Activated T-cell treated with anti-CD3 and anti-CD28 coated beads for 24 hours (primary cell): ENCODE data around the gene CINP.
"Not testable (repeated sequence)": the region's sequence is repeated elsewhere in the genome, so short reads cannot be mapped to it uniquely, and the experiment has no call there.

Experiments used
- DNase-seq: peaks from one replicate; pipeline ENCODE4 v3.0.0-alpha.2; 2020; ENCODE audit warnings: low read depth

Gene CINP

DNA sequence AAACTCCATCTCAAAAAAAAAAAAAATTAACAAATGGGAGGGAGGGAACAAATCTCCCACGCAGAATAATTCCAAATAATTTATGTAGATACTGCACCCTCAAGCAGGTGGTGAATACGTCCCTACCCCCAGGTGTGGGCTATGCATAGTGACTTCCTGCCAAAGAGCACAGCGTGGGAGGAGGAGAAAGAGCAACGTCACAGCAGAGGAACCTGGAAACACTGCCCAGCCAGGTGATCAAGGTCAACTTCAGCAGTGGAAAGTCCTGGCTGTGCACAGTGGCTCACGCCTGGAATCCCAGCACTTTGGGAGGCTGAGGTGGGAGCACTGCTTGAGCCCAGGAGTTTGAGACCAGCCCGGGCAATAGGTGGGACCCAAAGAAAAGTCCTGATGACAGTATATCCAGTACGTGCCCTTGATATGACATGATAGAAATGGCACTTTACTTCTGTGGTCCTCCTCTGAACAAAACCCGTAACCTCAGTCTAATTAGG, 9.5 kb downstream of the CINP start:
- DNase-seq = no peak

DNA sequence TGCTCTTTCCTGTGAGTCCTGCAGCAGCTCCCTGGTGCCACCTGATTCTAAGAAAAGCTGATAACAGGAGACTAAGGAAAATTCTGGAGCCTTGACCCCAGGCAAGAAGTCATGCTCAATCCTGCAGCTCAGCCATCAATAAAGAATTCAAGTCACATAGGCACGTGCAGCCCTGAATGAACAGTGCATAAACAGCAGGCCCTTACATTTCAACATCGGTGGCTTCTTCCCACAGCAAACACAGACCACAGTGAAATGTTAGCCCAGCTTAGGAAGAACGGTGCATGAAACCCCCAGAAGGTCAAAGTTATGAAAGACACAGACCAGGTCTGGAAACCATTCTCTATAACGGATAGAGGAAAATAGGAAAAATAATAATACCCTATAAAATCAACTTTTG, 10.5 kb downstream of the CINP start:
- DNase-seq = no peak

DNA sequence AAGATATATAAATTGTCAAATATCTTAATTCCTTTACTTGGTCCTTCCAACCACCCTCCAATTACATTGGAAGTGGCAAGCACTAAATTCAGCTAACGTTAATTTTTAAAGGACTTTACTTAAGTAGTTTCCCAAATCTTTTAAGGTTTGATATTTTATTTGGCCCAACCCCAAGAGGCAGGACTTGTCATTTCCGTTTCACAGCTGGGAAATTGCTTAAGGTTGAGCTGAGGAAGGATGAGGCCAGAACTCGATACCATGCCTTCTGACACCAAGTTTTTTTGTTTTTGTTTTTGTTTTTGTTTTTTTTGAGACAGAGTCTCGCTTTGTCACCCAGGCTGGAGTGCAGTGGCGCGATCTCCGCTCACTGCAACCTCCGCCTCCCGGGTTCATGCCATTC, 11.1 kb downstream of the CINP start:
- DNase-seq = not testable (repeated sequence)

DNA sequence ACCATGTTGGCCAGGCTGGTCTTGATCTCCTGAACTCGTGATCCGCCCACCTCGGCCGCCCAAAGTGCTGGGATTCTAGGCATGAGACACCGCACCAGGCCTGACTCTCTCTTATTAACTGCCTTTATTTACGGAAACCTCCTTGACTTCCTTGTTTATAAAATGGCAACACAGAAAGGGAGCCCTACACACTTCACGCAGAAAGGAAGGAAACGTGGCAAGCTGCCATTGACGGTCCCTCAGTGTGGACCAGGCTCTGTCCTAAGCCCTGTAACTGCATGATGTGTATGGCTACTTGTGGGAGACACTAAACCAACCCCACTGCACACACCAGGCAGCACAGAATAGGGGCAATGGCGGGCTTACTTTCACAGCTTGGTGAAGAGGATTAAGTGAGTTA, 11.7 kb downstream of the CINP start:
- DNase-seq = no peak

DNA sequence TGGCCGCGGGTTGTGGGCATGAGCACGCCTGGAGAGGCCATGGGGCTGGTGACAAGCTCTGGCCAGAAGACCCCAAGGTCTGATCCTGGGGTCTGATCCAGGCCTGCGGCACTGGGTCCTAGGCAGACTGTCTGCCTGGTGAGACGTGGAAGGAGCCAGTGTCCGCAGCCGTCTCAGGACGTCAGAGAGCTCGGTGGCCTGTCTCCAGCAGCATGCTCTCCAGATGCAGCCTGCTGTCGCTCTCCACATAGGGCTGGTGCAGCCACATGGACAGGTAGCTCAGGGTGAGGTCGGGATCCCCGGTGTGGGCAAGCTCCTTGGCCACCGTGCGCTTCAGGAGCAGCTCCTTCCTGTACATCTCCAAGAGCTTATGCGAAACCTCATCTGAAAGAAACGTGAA, 14.3 kb downstream of the CINP start:
- DNase-seq = no peak

DNA sequence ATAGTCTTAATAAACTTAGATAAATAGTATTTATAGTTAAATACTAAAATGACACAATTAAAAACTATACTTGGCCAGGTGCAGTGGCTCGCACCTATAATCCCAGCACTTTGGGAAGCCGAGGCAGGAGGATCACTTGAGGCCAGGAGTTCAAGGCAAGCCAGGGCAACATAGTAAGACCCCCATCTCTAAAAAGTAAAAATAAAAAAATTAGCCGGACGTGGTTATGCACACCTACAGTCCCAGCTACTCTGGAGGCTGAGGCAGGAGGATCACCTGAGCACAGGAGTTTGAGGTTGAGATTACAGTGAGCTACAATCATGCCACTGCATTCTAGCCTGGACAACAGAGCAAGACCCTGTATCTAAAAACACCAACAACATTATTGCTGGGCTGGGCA, 16.0 kb downstream of the CINP start:
- no peak for DNase-seq

DNA sequence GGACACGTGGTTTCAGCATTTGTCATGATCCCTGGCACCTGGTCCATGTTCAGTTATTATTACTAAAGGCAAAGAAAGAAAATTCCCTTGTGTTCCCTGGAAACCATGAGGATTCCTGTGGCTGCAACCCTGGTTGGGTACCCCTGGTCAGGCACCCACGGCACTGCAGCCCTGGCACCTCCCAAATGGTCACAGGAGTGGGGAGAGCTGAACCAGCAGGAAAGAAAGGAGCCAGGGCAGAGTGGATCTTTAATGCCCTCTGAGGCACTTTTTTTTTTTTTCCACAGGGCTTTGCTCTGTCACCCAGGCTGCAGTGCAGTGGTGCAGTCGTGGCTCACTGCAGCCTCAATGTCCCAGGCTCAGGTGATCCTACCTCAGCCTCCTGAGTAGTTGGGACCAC, 17.5 kb downstream of the CINP start:
- DNase-seq = no peak

DNA sequence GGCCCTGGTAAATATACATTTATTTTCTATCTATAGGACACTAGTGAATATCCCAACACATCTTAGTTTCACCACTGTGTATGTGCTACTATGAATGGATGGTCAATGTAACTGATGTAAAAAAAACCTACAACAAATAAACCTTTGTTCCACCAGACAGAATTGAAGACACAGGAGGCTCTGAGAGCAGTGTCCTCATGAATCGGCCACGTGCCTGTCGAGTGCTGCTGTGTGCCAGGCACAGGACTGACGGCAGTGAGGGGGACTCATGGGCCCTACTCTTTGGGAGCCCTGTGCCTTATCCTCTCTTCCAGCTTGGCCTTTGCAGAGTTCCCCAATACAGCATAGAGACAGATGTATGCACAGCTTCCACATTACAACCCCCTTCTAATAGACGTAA, 18.2 kb downstream of the CINP start:
- DNase-seq = no peak

DNA sequence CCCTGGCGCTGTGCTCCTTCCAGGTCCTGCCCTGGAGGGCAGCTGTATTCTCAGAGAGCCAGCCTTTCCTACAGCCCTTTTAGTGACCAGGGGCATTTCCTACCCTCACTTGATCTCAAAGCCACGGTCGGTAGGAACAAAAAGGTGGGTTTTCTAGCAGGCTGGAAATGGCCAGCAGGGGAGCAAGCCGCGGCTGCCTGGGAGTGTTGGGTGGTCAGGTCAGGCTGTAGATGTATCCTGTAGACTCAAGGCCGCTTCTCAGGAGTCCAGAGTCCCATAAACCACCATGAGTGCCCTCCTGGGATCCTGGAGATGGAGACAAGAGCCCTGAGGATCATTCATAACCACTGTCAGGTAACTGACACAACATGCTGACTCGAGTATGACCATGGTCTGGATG, 18.6 kb downstream of the CINP start:
- no peak for DNase-seq

DNA sequence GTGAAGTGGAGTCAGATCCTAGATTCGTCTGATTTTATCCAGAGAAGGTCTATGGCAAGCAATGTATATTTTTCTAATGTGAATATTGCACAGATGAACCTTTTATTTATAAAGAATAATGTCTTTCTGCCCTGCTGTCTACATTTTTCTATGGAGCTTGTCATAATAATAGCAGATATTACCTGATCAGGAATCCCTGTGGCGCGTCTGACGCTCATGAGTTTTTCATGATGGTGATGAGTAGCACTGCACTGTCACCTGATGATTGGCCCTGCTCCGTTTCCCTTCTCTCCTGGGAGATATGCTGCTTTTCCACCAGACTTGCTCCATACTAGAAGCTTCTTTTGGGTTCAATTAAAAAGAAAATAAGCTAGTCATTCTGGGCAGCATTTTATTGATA, 20.5 kb downstream of the CINP start:
- DNase-seq = no peak

DNA sequence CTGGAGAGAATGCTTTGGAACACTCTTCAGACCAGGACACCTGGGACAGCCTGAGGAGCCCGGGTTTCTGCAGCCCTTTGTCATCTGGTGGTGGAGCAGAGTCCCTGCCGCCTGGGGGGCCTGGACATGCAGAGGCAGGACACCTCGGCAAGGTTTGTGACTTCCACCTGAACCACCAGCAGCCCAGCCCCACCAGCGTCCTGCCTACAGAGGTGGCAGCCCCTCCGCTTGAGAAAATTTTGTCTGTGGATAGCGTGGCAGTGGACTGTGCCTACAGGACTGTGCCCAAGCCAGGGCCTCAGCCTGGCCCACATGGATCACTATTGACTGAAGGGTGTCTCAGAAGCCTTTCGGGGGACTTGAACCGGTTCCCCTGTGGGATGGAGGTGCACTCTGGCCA, 21.1 kb downstream of the CINP start:
- DNase-seq = no peak

DNA sequence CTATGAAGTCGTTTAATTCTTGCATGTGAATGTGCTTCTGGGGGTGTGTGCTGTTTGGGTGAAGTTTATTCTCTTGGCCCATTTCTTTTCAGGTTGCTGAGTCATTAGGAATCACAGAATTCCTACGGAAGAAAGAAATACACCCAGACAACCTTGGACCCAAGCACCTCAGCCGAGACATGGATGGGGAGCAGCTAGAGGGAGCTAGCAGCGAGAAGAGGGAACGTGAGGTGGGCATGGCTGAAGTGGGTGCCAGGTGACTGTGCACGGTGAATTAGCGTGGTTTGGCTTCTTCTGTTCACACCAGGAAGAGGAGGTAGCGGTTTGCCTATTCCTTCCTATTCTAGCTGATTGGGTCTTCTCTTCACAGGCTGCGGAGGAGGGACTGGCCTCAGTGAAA, 24.0 kb downstream of the CINP start:
- DNase-seq = no peak

DNA sequence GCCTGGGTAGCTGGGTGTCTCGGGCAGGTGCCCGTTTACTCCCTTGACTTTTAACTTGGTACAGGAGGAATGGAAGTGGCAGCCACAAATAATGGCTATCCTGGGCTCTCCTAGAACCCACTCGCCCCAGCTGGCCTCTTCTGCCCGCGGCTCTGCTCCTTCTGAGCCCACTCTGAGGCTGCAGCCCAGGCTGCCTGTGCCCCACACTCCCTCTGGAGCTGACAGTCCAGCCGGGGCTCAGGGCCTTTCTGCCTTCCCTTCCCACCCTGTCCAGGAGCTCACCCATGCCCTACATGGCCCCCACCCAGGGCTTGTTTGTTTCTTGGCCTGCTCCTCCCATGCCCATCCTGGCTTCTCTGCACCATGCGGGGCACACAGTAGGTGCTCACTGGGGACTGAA, 27.5 kb downstream of the CINP start:
- DNase-seq = no peak

DNA sequence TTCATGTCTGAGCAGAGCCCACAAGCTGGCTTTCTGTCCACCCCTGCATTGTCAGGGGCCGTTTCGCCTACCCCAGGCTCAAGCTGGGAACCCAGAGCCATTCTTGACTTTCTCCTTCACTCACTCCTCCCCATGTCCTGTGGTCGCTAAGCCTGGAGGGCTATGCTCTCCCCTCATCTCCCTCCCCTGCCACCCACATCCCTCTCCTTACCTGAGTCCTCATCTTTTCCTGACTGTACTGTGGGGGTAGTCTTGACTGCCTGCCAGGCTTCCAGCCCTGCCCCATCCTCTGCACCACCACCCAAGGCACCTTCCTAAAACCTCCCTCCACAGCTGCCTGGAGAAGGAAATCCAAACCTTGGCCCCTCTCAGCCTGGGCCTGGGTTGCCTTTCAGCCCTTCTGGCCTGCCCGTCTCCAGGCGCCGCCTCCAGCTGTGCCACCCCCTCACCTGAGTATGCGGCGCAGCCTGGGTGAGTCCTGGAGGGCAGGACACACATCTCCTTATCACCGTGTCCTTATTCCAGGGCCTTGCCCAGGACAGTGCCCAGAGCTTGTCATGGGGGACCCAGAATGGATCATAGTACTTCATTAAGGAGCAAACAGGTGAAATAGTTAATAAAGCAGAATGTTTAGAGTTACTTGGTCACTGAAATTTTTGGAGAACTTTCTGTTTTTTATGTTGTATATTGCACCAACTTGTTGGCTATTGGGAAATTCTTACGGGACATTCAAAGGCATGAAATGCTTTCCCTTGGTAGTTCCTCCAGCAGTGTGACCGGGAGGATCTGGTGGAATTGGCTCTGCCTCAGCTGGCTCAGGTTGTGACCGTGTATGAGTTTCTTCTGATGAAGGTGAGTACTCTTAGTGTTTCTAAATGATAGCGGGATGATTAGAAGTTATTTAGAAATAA, 28.6 kb downstream of the CINP start:
- DNase-seq = no peak

DNA sequence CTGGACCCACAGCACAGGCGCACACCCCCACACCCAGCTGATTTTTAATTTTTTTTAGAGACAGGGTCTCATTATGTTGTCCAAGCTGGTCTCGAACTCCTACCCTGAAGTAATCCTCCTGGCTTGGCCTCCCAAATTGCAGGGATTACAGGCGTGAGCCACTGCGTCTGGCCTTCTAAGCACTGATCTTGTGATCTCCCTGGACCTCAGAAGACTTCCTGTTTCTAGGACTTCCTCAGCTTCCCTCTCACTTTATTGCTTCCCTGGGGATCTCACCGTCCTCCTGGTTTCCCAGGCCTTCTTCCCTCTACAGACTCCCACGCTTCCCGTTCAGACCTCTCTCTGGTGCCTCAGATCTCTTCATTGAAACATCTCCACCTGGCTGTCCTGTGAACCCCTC, 29.3 kb downstream of the CINP start:
- DNase-seq = no peak

DNA sequence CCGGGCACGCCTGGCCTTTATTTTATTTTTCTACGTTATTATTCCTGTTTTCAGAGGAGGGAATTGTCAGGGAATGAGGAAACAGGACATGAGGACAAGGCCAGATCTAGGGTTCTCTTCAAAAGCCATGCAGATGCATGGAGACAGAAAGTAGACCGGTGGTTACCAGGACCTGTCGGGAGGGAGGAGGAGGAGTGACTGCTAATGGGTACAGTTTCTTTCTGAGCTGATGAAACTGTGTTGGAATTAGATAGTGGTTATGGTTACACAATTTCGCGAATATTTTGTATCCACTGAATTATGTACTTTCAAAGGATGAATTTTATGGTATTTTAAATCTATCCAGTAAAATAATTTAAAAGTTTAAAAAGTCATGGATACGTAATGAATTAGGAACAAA, 31.9 kb downstream of the CINP start:
- no peak for DNase-seq

DNA sequence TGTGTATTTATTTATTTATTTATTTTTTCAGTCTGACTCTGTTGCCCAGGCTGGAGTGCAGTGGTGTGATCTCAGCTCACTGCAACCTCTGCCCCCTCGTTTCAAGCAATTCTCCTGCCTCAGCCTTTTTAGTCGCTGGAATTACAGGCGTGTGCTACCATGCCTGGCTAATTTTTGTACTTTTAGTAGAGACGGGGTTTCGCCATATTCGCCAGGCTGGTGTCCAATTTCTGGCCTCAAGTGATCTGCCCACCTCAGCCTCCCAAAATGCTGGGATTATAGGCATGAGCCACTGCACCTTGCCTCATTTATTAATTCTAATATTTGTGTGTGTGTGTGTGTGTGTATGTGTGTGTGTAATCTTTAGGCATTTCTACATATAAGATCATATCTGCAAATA, 33.3 kb downstream of the CINP start:
- DNase-seq = not testable (repeated sequence)

DNA sequence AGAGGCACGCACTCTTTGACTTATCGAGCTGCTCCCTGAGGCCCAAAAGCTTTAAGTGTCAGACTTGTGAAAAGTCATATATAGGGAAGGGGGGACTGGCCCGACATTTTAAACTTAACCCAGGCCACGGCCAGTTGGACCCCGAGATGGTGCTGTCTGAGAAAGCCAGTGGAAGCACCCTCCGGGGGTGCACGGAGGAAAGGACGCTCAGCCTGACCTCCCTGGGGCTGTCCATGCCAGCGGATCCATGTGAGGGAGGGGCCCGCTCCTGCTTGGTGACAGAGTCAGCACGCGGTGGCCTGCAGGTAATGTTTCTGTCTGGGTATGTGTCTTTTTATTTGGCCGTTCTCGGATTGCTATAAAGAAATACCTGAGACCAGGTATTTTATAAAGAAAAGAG, 36.1 kb downstream of the CINP start:
- DNase-seq = no peak

DNA sequence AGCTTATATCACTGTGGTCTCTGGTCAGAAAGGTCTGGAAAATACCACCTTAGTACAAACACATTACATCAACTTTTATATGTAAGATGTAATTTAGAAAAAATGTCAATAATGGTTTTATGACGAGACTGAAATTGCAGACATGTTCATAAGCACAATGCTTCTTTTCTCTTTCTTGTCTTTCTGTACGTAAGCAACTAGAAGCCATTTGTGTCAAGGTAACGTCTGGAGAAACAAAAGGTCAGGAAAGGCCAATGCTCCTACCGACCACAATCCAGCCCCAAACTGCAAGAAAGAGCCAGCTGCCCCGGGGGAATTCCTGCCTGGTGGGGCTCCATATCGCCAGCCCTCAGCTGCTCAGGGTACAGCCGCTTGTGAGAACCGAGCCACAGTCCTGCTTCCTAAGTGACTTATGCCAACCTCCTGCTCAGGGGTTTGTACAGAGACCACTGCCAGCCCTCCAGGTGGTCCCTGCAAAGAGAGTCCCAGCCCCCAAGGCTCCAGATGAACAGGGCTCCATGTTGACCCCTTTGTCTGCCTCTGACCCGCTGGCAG, 36.8 kb downstream of the CINP start:
- DNase-seq = no peak

DNA sequence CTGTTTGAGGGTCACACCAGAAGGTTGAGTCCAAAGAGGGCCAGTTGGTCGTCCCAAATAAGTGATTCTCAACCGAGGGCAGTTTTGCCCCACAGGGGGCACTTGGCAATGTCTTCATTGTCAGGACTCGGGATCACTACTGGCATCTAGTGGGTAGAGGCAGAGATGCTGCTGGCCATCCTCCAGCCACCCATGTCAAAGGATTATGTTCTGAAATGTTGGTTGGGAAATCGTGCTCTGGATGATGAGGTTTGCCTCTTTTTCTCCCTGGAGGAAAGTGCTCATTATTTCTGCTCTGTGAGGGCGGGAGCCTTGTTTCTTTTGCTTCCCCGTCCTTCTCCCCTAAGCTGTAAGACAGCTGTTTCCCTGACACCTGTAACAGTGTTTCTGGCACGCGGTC, 39.6 kb downstream of the CINP start:
- no peak for DNase-seq

DNA sequence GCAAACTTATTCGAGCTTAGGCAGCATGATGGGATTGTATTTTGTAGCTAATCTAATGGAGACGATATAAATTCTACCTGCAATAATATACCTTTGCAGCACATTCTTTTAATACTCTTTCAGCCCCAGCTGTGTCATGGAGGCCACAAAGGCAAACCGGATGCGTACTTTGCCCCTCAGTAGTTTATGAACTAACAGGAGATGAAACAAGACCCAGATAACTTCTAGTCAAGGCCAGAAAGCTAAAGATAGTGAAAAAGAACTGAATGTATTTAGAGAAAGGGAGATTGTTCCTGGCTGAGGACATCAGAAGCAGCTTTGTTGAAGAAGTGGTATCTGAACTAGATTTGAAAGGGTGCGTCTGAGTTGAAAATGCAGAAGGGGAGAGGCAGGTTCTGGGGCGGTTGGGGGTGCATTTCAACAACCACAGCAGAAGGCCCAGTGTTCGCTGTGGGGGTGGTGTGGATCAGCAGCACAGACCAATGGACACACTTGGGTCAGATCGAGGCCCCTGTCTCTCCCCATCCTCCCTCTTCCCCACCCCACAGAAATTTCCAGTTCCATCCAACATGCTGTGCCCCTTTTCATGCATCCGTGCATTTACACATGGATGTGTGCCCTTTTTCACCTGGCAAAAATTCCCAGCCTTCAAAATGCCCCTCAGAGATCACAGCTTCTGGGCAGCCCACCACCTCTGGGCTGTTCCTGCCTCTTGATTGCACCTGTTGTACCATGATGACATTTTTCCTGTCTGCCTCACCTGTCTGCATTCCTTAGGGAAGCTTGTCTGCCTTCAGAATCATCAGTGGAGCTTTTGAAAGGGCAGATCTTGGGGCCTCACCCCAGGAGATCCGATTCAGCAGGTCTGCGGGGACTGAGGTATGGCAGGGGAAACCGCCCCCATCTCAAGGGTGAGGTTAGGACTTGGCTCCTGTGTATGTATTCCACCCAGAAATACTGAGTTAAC, 41.0 kb downstream of the CINP start:
- DNase-seq = no peak

DNA sequence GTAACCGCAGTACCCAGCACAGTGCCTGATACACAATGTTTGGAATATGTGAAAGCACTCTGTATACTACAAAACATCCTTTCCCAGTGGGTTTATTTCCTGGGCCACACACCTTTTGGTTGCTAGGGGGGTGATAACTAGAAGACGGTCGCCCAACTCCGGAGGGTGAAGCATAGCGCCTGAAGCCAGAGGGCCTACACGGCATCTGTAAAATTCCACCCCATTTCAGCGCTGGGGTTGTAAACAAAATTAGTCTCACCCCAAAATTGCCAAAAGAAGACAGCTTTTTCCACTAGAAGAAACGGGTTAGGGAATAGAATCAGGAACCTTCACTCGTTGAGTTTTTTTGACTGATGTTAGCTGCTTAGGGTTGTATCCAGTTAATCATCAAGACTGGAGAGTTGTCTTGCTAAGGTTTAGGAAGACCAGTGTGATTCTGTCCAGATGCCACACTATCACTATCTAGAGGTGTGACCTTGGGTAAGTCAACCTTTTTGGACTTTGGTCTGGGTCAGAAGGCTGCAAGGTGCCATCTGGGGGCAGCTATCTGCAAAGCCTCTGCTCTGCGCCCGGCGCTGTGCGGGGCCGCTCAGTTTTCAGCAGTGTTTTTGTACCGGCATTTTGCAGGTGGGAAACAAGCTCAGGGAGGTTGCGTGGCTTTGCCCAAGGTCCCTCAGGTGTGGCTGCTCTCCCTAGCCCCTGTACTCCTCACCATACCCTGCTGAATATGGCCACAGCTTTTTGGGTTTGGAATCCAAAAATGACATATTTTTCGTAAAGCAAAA, 41.8 kb downstream of the CINP start:
- DNase-seq = no peak
